HepG2 (cell line): Measurements from ENCODE around the gene TACC3. TPM values are rescaled to one million over a fixed set of nuclear protein-coding genes. Genes with fewer than 3 reads are reported as not detected.

Source experiments
- FOXK1 ChIP-seq: sonication (generic); formaldehyde crosslinking; IDR thresholded peaks from 2 replicates; pipeline ENCODE4 v1.4.0; 2020; ENCODE audit warnings: low read depth, missing genetic modification reagents, borderline replicate concordance
- FOXP4 ChIP-seq: sonication (generic); formaldehyde crosslinking; IDR thresholded peaks from 2 replicates; pipeline ENCODE4 v1.4.0; 2020; ENCODE audit warnings: missing genetic modification reagents
- HNRNPK ChIP-seq: fragments of 200-400 bp; formaldehyde crosslinking; IDR thresholded peaks from 2 replicates; pipeline ENCODE4 v1.6.1; 2018; ENCODE audit warnings: low read length, low read depth, moderate library complexity, mild to moderate bottlenecking; ENCODE audit not compliant: poor library complexity, severe bottlenecking
- HNRNPL ChIP-seq: fragments of 200-400 bp; formaldehyde crosslinking; IDR thresholded peaks from 2 replicates; pipeline ENCODE4 v1.6.1; 2017; ENCODE audit warnings: mild to moderate bottlenecking, low read depth, low read length
- KLF12 ChIP-seq: sonication (generic); formaldehyde crosslinking; IDR thresholded peaks from 2 replicates; pipeline ENCODE4 v1.4.0; 2020; ENCODE audit warnings: missing genetic modification reagents, borderline replicate concordance
- MED1 ChIP-seq: sonication (generic); formaldehyde crosslinking; IDR thresholded peaks from 2 replicates; pipeline ENCODE4 v1.4.0; 2020; ENCODE audit warnings: missing genetic modification reagents
- PPARG ChIP-seq: conservative IDR thresholded peaks from 2 replicates; pipeline ENCODE4 v1.6.1; 2016; ENCODE audit warnings: missing biosample characterization, missing genetic modification reagents
- SP4 ChIP-seq: sonication (generic); formaldehyde crosslinking; IDR thresholded peaks from 2 replicates; pipeline ENCODE4 v1.8.1; 2023; ENCODE audit warnings: mild to moderate bottlenecking, missing genetic modification reagents
- YEATS4 ChIP-seq: sonication (generic); formaldehyde crosslinking; IDR thresholded peaks from 2 replicates; pipeline ENCODE4 v1.4.0; 2020; ENCODE audit warnings: missing genetic modification reagents, borderline replicate concordance
- ZBTB49 ChIP-seq: sonication (generic); formaldehyde crosslinking; IDR thresholded peaks from 2 replicates; pipeline ENCODE4 v1.4.0; 2020; ENCODE audit warnings: missing genetic modification reagents, borderline replicate concordance
- ZNF24 ChIP-seq: fragments of 450-650 bp; IDR thresholded peaks from 2 replicates; pipeline ENCODE4 v1.6.1; 2017; ENCODE audit warnings: antibody characterized with exemption, mild to moderate bottlenecking
- ZNF446 ChIP-seq: sonication (generic); formaldehyde crosslinking; IDR thresholded peaks from 2 replicates; pipeline ENCODE4 v1.5.0; 2020; ENCODE audit warnings: mild to moderate bottlenecking, missing genetic modification reagents
- ZNF564 ChIP-seq: sonication (generic); formaldehyde crosslinking; IDR thresholded peaks from 2 replicates; pipeline ENCODE4 v1.8.1; 2023; ENCODE audit warnings: mild to moderate bottlenecking, missing genetic modification reagents
- polyA plus RNA-seq, 8 experiments: library from polyadenylated mRNA; depleted of rRNA in 3 of 8; stranded (reverse) in 7 of 8; unstranded in 1 of 8; fragments of >200 nt; fragmentation: Illumina TruSeq in 4 of 8; extraction: Trizol in 4 of 8; gene quantifications; 2 replicates each; pipeline versions ENCODE4 v1.2.1 to v1.2.3, GENCODE V29; 2011 to 2016; ENCODE audit warnings: low read depth in 4 of 8, missing spikeins in 1 of 8, mixed read lengths in 1 of 8; ENCODE audit not compliant: insufficient read depth in 1 of 8
- total RNA-seq, 5 experiments: library from RNA; depleted of rRNA; stranded (reverse); fragments of >200 nt; fragmentation: Illumina TruSeq; extraction: Trizol; gene quantifications; 2 replicates each; pipeline ENCODE4 v1.2.3, GENCODE V29; 2016; ENCODE audit warnings: low read depth in 1 of 5
- TF ChIP-seq, protein P1 (sequence below): sonication (generic); formaldehyde crosslinking; IDR thresholded peaks from 2 replicates; pipeline ENCODE4 v1.4.0; 2020; ENCODE audit warnings: low read depth, missing genetic modification reagents
- TF ChIP-seq, protein P2 (sequence below): sonication (generic); formaldehyde crosslinking; IDR thresholded peaks from 2 replicates; pipeline ENCODE4 v1.8.0; 2022; ENCODE audit warnings: missing genetic modification reagents, mild to moderate bottlenecking, moderate library complexity, borderline replicate concordance

Gene TACC3
- total and polyA plus RNA-seq, 2 of the 13 experiments (the other 11 are each of a cell fraction or from before 2014, with no cell fraction given): 20.3 to 21.2 TPM

- TF ChIP-seq ZNF24: no peak
- no peak for TF ChIP-seq PPARG (CRISPR knock-in tag)
- peak; percentile 37; the same call in 1 of the 2 replicates for TF ChIP-seq MED1
- TF ChIP-seq FOXK1 (CRISPR knock-in tag): peak; percentile 77; the same call in 1 of the 2 replicates
- TF ChIP-seq, protein P1, sequence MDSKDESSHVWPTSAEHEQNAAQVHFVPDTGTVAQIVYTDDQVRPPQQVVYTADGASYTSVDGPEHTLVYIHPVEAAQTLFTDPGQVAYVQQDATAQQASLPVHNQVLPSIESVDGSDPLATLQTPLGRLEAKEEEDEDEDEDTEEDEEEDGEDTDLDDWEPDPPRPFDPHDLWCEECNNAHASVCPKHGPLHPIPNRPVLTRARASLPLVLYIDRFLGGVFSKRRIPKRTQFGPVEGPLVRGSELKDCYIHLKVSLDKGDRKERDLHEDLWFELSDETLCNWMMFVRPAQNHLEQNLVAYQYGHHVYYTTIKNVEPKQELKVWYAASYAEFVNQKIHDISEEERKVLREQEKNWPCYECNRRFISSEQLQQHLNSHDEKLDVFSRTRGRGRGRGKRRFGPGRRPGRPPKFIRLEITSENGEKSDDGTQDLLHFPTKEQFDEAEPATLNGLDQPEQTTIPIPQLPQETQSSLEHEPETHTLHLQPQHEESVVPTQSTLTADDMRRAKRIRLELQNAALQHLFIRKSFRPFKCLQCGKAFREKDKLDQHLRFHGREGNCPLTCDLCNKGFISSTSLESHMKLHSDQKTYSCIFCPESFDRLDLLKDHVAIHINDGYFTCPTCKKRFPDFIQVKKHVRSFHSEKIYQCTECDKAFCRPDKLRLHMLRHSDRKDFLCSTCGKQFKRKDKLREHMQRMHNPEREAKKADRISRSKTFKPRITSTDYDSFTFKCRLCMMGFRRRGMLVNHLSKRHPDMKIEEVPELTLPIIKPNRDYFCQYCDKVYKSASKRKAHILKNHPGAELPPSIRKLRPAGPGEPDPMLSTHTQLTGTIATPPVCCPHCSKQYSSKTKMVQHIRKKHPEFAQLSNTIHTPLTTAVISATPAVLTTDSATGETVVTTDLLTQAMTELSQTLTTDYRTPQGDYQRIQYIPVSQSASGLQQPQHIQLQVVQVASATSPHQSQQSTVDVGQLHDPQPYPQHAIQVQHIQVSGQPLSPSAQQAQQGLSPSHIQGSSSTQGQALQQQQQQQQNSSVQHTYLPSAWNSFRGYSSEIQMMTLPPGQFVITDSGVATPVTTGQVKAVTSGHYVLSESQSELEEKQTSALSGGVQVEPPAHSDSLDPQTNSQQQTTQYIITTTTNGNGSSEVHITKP (CRISPR knock-in tag): peak; percentile 84
- 0 out of 2 replicates have a peak, but pooled peaks have one; percentile 2 for TF ChIP-seq ZNF446 (CRISPR knock-in tag)
- 0 out of 2 replicates have a peak, but pooled peaks have one; percentile 42 for TF ChIP-seq HNRNPL
- no peak for TF ChIP-seq FOXP4 (CRISPR knock-in tag)
- TF ChIP-seq KLF12 (CRISPR knock-in tag): peak; percentile 29; the same call in 1 of the 2 replicates
- TF ChIP-seq, protein P2, sequence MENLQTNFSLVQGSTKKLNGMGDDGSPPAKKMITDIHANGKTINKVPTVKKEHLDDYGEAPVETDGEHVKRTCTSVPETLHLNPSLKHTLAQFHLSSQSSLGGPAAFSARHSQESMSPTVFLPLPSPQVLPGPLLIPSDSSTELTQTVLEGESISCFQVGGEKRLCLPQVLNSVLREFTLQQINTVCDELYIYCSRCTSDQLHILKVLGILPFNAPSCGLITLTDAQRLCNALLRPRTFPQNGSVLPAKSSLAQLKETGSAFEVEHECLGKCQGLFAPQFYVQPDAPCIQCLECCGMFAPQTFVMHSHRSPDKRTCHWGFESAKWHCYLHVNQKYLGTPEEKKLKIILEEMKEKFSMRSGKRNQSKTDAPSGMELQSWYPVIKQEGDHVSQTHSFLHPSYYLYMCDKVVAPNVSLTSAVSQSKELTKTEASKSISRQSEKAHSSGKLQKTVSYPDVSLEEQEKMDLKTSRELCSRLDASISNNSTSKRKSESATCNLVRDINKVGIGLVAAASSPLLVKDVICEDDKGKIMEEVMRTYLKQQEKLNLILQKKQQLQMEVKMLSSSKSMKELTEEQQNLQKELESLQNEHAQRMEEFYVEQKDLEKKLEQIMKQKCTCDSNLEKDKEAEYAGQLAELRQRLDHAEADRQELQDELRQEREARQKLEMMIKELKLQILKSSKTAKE: peak; percentile 31; the same call in 1 of the 2 replicates
- TF ChIP-seq HNRNPK: peak; percentile 86
- TF ChIP-seq YEATS4: peak; percentile 67; the same call in 1 of the 2 replicates
- peak; percentile 83 for TF ChIP-seq ZNF564
- TF ChIP-seq ZBTB49 (CRISPR knock-in tag): peak; percentile 52; the same call in 1 of the 2 replicates
- peak; percentile 62 for TF ChIP-seq SP4 (CRISPR knock-in tag)
Measured at GRCh38 chr4:1721003-1721665, at the start of gene TACC3, which contains the start of gene TMEM129 (continued).
